ENCODE measurements around the gene DPYD.

DNA sequence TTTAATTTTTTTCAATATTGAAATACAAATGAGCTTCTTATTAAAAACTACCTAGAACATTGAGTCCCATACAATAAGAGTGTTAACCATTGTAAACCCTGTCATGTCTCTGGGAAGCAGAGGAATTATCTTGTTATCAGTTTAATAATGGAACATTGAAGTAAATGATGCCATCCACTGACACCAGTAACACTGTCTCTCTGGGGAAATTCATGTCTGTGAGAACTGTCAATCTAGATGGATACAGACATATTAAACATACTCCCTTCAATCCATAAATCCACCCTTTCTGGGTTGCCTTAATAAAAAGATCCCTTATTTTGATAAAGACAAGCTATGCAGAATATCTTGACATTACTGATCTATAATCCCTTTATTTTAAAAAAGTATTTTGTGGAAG lies 503.2 kb downstream of the DPYD start:
- TF ChIP-seq YY1 (IDR thresholded peaks at IDR 0.05; ENCODE audit: insufficient read depth, insufficient read length), result no peak
- no peak for TF ChIP-seq ZNF274 (IDR thresholded peaks at IDR 0.05; ENCODE audit: low read depth, low read length)
